MCF 10A (cell line): ENCODE results near the gene FAM76B. TPM values are rescaled to one million over a fixed set of nuclear protein-coding genes. Genes with fewer than 3 reads are reported as not detected.

Experiments
- BruUV-seq: library from RNA; stranded (reverse); fragments of 400-500 nt; replicated peaks from 2 replicates; lab custom pipeline; 2021; lab: Mats Ljungman, UMichigan
- CTCF ChIA-PET: fragments of 300-600 bp; sonication (Branson Sonifier 250); formaldehyde crosslinking; extraction: SDS; loops from one replicate; lab custom pipeline; 2021; ENCODE audit warnings: antibody characterized with exemption, inconsistent platforms; lab: Yijun Ruan, JAX
- POLR2A ChIA-PET: fragments of 300-600, 350-650 bp; sonication (Branson Sonifier 250); formaldehyde crosslinking; extraction: SDS; loops from one replicate; lab custom pipeline; 2020; ENCODE audit warnings: antibody characterized with exemption, inconsistent platforms; lab: Yijun Ruan, JAX
- DNase-seq: peaks from one replicate; pipeline ENCODE4 v3.0.0-alpha.2; 2018; ENCODE audit not compliant: unreplicated experiment
- H3K27ac Mint-ChIP-seq: one replicate; pipeline ENCODE4 v1.8.0; 2022; ENCODE audit warnings: mild to moderate bottlenecking, low read depth, mixed read lengths; ENCODE audit not compliant: unreplicated experiment
- H3K27me3 Mint-ChIP-seq: one replicate; pipeline ENCODE4 v1.8.0; 2022; ENCODE audit warnings: mixed read lengths; ENCODE audit not compliant: insufficient read depth, unreplicated experiment
- H3K36me3 Mint-ChIP-seq: one replicate; pipeline ENCODE4 v1.8.0; 2022; ENCODE audit warnings: mild to moderate bottlenecking, moderate library complexity, mixed read lengths; ENCODE audit not compliant: insufficient read depth, unreplicated experiment
- H3K4me1 Mint-ChIP-seq: one replicate; pipeline ENCODE4 v1.8.0; 2022; ENCODE audit warnings: mixed read lengths; ENCODE audit not compliant: insufficient read depth, unreplicated experiment
- H3K4me3 Mint-ChIP-seq: one replicate; pipeline ENCODE4 v1.8.0; 2022; ENCODE audit warnings: mild to moderate bottlenecking, moderate library complexity, mixed read lengths; ENCODE audit not compliant: unreplicated experiment
- H3K9me3 Mint-ChIP-seq: one replicate; pipeline ENCODE4 v1.8.0; 2022; ENCODE audit warnings: mixed read lengths; ENCODE audit not compliant: unreplicated experiment
- CTCF ChIP-seq: fragments of 200-600 bp; IDR thresholded peaks from one replicate; pipeline ENCODE4 v1.8.0; 2022; ENCODE audit warnings: antibody characterized with exemption, mild to moderate bottlenecking; ENCODE audit not compliant: unreplicated experiment
- intact Hi-C: fragments of 100-400 bp; cut with micrococcal nuclease; formaldehyde crosslinking; loops from 2 replicates; pipeline ENCODE4 v1.14.1; 2022
- total RNA-seq: library from RNA; stranded (reverse); gene quantifications from 2 replicates; pipeline ENCODE4 v1.2.3, GENCODE V29; 2022

The FAM76B gene
- total RNA-seq, 1 experiment from 2014 or later: 28.5 TPM

GRCh38 chr11:95805869-95806268, 16.3 kb upstream of the FAM76B start:
- Mint-ChIP-seq H3K9me3 (peaks cover 7% of the 10 kb centered on the region), H3K4me3 (no peak overlapping the region), H3K27ac (no peak overlapping the region), H3K36me3 (peaks cover 41% of the 10 kb centered on the region), H3K27me3 (no peaks in the 10 kb centered on the region), H3K4me1 (no peaks in the 10 kb centered on the region)
- BruUV-seq: no TSS peak
- intact Hi-C loops: no loop called here
- DNase-seq: no peak
- no peak for TF ChIP-seq CTCF
- POLR2A ChIA-PET: interaction anchor here (2.1 kb wide), 1 partner anchor 17 kb away, joined by 9 read pairs; the partner anchor contains the start of gene FAM76B
- CTCF ChIA-PET: interaction anchor here (0.6 kb wide), 1 partner anchor 56 kb away, joined by 3 read pairs; no protein-coding TSS in a partner anchor

GRCh38 chr11:95803973-95804372, 14.4 kb upstream of the FAM76B start:
- H3K9me3 Mint-ChIP-seq: peaks cover 7% of the 10 kb centered on the region
- BruUV-seq: no TSS peak
- ChIA-PET CTCF (interaction anchor here (0.8 to 1.3 kb wide), 2 partner anchors 32 to 881 kb away, joined by 4 read pairs; no protein-coding TSS in a partner anchor), POLR2A (interaction anchor here (1.0 to 2.1 kb wide), 3 partner anchors 12 to 32 kb away, joined by 3 to 9 read pairs (median 3); partner anchors contain the start of gene FAM76B)
- intact Hi-C loops: no loop called here
- no peak for DNase-seq
- H3K36me3 Mint-ChIP-seq: peaks cover 57% of the 10 kb centered on the region
- no peak for TF ChIP-seq CTCF
- peaks cover 9% of the 10 kb centered on the region for H3K4me1 Mint-ChIP-seq
- no peak overlapping the region for H3K4me3 Mint-ChIP-seq
- H3K27ac Mint-ChIP-seq: no peak overlapping the region
- H3K27me3 Mint-ChIP-seq: no peaks in the 10 kb centered on the region

GRCh38 chr11:95802806-95803205, 13.2 kb upstream of the FAM76B start:
- intact Hi-C loops: no loop called here
- TF ChIP-seq CTCF: no peak
- no peak for DNase-seq
- POLR2A ChIA-PET: interaction anchor here (0.7 to 3.9 kb wide), 2 partner anchors 12 to 501 kb away, joined by 3 to 21 read pairs; partner anchors contain the start of genes CEP57 and FAM76B
- H3K4me3 Mint-ChIP-seq: no peak overlapping the region
- H3K4me1 Mint-ChIP-seq: peaks cover 9% of the 10 kb centered on the region
- peaks cover 7% of the 10 kb centered on the region for H3K9me3 Mint-ChIP-seq
- BruUV-seq: no TSS peak
- no peak overlapping the region for H3K27ac Mint-ChIP-seq
- CTCF ChIA-PET: no interaction called here
- no peaks in the 10 kb centered on the region for H3K27me3 Mint-ChIP-seq
- H3K36me3 Mint-ChIP-seq: peaks cover 57% of the 10 kb centered on the region

- Mint-ChIP-seq H3K27me3 (no peaks in the 10 kb centered on the region), H3K4me1 (peaks cover 9% of the 10 kb centered on the region), H3K36me3 (peaks cover 50% of the 10 kb centered on the region), H3K4me3 (no peak overlapping the region), H3K9me3 (no peaks in the 10 kb centered on the region), H3K27ac (no peak overlapping the region)
- ChIA-PET POLR2A (interaction anchor here (3.9 kb wide), 1 partner anchor 10 kb away, joined by 21 read pairs; the partner anchor contains the start of genes CEP57 and FAM76B), CTCF (interaction anchor here (1.4 kb wide), 1 partner anchor 35 kb away, joined by 3 read pairs; no protein-coding TSS in a partner anchor)
- no peak for DNase-seq
- intact Hi-C loops: no loop called here
- no TSS peak for BruUV-seq
- no peak for TF ChIP-seq CTCF
Observed at GRCh38 chr11:95800438-95800837, 10.9 kb upstream of the FAM76B start.
